Natural killer cell (primary cell): ENCODE measurements around the gene DBT. TPM values are rescaled to one million over a fixed set of nuclear protein-coding genes. Genes with fewer than 3 reads are reported as not detected.
A peak's percentile ranks its signal among the peaks of the same experiment; 100 is the strongest.

Source experiments
- ATAC-seq, 3 donors: fragments of 150-1000 bp in 2 of 3; fragments of 200-7000 bp in 1 of 3; cut with Tn5 transposase; 1 replicate in 1 of 3; 2 replicates in 2 of 3; pipeline ENCODE4 v1.10.0; 2021; ENCODE audit warnings: mild to moderate bottlenecking in 2 of 3, moderate library complexity in 2 of 3
- DNase-seq, 2 donors: peaks; one replicate each; pipeline versions ENCODE4 v3.0.0 to v3.0.0-alpha.2; 2013 to 2021; ENCODE audit warnings: mixed read lengths in 1 of 2
- H3K27ac ChIP-seq: one replicate; pipeline ENCODE4 v1.5.1; 2013; ENCODE audit warnings: mild to moderate bottlenecking, low read length
- H3K27me3 ChIP-seq: one replicate; pipeline ENCODE4 v1.6.1; 2013; ENCODE audit warnings: low read length; ENCODE audit not compliant: control insufficient read depth, insufficient read depth
- H3K36me3 ChIP-seq: one replicate; pipeline ENCODE4 v1.6.1; 2013; ENCODE audit warnings: low read length; ENCODE audit not compliant: control insufficient read depth, insufficient read depth
- H3K4me1 ChIP-seq: one replicate; pipeline ENCODE4 v1.6.1; 2013; ENCODE audit warnings: low read length; ENCODE audit not compliant: control insufficient read depth, insufficient read depth
- H3K4me3 ChIP-seq: one replicate; pipeline ENCODE4 v1.5.1; 2013; ENCODE audit warnings: low read length
- H3K9me3 ChIP-seq: one replicate; pipeline ENCODE4 v1.6.1; 2013; ENCODE audit warnings: low read length; ENCODE audit not compliant: control insufficient read depth, insufficient read depth
- H3K27ac Mint-ChIP-seq, 2 donors: one replicate each; pipeline ENCODE4 v1.8.0; 2022; ENCODE audit warnings: mild to moderate bottlenecking in 2 of 2, mixed read lengths in 2 of 2, moderate library complexity in 1 of 2
- H3K27me3 Mint-ChIP-seq, 2 donors: one replicate each; pipeline ENCODE4 v1.8.0; 2022; ENCODE audit warnings: low read depth in 2 of 2, mixed read lengths in 2 of 2
- H3K36me3 Mint-ChIP-seq: one replicate; pipeline ENCODE4 v1.8.0; 2022; ENCODE audit warnings: mixed read lengths
- H3K4me1 Mint-ChIP-seq, 2 donors: one replicate each; pipeline ENCODE4 v1.8.0; 2022; ENCODE audit warnings: mixed read lengths in 2 of 2
- H3K4me3 Mint-ChIP-seq: one replicate; pipeline ENCODE4 v1.8.0; 2022; ENCODE audit warnings: mild to moderate bottlenecking, moderate library complexity, mixed read lengths
- H3K9me3 Mint-ChIP-seq, 2 donors: one replicate each; pipeline ENCODE4 v1.8.0; 2022; ENCODE audit warnings: mixed read lengths in 2 of 2
- WGBS: methylation state at CpG from one replicate; pipeline ENCODE4 v1.1.7; 2013; ENCODE audit warnings: missing lambda C conversion rate; ENCODE audit not compliant: insufficient coverage; 5-methylcytosine and 5-hydroxymethylcytosine counted together
- intact Hi-C: fragments of 100-400 bp; cut with micrococcal nuclease; formaldehyde crosslinking; loops from one replicate; pipeline ENCODE4 v1.14.2; 2022
- total RNA-seq, 4 donors: library from RNA; stranded (reverse); fragments of 120-200 nt in 1 of 4; gene quantifications; one replicate each; pipeline versions ENCODE4 v1.2.3 to v1.2.4, GENCODE V29; 2013 to 2022
- TF ChIP-seq, protein P1 (sequence below): fragments of 200-600 bp; IDR thresholded peaks from one replicate; pipeline ENCODE4 v1.8.0; 2022; ENCODE audit warnings: antibody characterized with exemption

DBT gene
- total RNA-seq, 3 donors from 2014 or later (not counting 1 experiment from before 2014, with no cell fraction given), result 9.9 to 11.5 (median 10.2) TPM

- Mint-ChIP-seq H3K27me3 (no peaks in the 10 kb centered on the region), H3K27ac (no peak overlapping the region), H3K9me3 (no peaks in the 10 kb centered on the region), H3K4me3 (no peak overlapping the region), H3K4me1 (no peaks in the 10 kb centered on the region), H3K36me3 (no peaks in the 10 kb centered on the region)
- Histone ChIP-seq H3K27me3 (no peaks in the 10 kb centered on the region), H3K4me3 (no peak overlapping the region), H3K36me3 (no peaks in the 10 kb centered on the region), H3K27ac (no peak overlapping the region), H3K4me1 (no peaks in the 10 kb centered on the region), H3K9me3 (no peaks in the 10 kb centered on the region)
- WGBS, result 89% methylated on average over 5 of the region's 5 CpGs
- intact Hi-C loops, result no loop called here
- no peak for DNase-seq
- TF ChIP-seq, protein P1, sequence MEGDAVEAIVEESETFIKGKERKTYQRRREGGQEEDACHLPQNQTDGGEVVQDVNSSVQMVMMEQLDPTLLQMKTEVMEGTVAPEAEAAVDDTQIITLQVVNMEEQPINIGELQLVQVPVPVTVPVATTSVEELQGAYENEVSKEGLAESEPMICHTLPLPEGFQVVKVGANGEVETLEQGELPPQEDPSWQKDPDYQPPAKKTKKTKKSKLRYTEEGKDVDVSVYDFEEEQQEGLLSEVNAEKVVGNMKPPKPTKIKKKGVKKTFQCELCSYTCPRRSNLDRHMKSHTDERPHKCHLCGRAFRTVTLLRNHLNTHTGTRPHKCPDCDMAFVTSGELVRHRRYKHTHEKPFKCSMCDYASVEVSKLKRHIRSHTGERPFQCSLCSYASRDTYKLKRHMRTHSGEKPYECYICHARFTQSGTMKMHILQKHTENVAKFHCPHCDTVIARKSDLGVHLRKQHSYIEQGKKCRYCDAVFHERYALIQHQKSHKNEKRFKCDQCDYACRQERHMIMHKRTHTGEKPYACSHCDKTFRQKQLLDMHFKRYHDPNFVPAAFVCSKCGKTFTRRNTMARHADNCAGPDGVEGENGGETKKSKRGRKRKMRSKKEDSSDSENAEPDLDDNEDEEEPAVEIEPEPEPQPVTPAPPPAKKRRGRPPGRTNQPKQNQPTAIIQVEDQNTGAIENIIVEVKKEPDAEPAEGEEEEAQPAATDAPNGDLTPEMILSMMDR, result no peak
- ATAC-seq, result no peak
These were observed 84.9 kb downstream of the DBT start for GRCh38 chr1:100164702-100165101.

GRCh38 chr1:100164216-100164615, 85.4 kb downstream of the DBT start:
- DNase-seq (no peak), ATAC-seq (no peak)
- H3K36me3 ChIP-seq, result no peaks in the 10 kb centered on the region
- H3K36me3 Mint-ChIP-seq, result no peaks in the 10 kb centered on the region
- H3K4me3 Mint-ChIP-seq, result no peak overlapping the region
- H3K4me3 ChIP-seq, result no peak overlapping the region
- no peaks in the 10 kb centered on the region for H3K27me3 ChIP-seq
- H3K27ac ChIP-seq, result no peak overlapping the region
- no peaks in the 10 kb centered on the region for H3K4me1 Mint-ChIP-seq
- TF ChIP-seq, protein P1, result no peak
- no peaks in the 10 kb centered on the region for H3K9me3 ChIP-seq
- H3K27ac Mint-ChIP-seq, result no peak overlapping the region
- H3K27me3 Mint-ChIP-seq, result no peaks in the 10 kb centered on the region
- WGBS, result 95% methylated on average over 1 of the region's 2 CpGs
- no peaks in the 10 kb centered on the region for H3K9me3 Mint-ChIP-seq
- no peaks in the 10 kb centered on the region for H3K4me1 ChIP-seq
- intact Hi-C loops, result no loop called here

DNA sequence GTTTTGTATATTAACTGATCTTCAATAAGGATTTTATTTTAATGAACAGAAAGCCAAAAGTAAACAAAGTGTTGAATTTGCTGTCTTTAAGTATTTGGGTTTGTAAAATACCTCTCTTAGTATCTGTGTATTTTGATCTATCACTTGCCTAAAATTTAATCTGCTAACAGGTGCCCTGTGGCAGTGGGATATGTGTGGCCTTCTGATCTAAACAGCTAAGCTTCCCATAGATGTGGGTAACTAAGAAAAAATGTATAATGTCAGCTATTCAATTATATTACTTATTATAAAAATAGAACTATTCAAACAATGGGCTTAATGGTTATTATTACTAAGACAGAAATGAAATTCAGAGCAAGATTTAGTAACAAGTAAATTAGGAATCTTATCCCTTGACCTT, 86.8 kb downstream of the DBT start:
- Histone ChIP-seq H3K4me3 (no peak overlapping the region), H3K27ac (no peak overlapping the region), H3K27me3 (no peaks in the 10 kb centered on the region), H3K9me3 (no peaks in the 10 kb centered on the region), H3K36me3 (no peaks in the 10 kb centered on the region), H3K4me1 (no peaks in the 10 kb centered on the region)
- DNase-seq, result no peak
- no peak overlapping the region for H3K4me3 Mint-ChIP-seq
- H3K9me3 Mint-ChIP-seq, result no peaks in the 10 kb centered on the region
- no peak overlapping the region for H3K27ac Mint-ChIP-seq
- intact Hi-C loops, result no loop called here
- TF ChIP-seq, protein P1, result no peak
- H3K4me1 Mint-ChIP-seq, result no peaks in the 10 kb centered on the region
- ATAC-seq, result no peak
- H3K27me3 Mint-ChIP-seq, result no peaks in the 10 kb centered on the region
- H3K36me3 Mint-ChIP-seq, result no peaks in the 10 kb centered on the region

GRCh38 chr1:100152271-100152670, 97.4 kb downstream of the DBT start:
- H3K27ac Mint-ChIP-seq, result peak overlapping the region in 1 of 2 donors; percentile 15
- Histone ChIP-seq H3K36me3 (peaks cover 28% of the 10 kb centered on the region), H3K27ac (no peak overlapping the region), H3K4me1 (no peaks in the 10 kb centered on the region), H3K9me3 (no peaks in the 10 kb centered on the region), H3K27me3 (no peaks in the 10 kb centered on the region), H3K4me3 (no peak overlapping the region)
- H3K9me3 Mint-ChIP-seq, result no peaks in the 10 kb centered on the region
- ATAC-seq, result no peak
- DNase-seq, result no peak
- peaks cover 0 to 8% of the 10 kb centered on the region in 2 donors for H3K4me1 Mint-ChIP-seq
- H3K36me3 Mint-ChIP-seq, result no peaks in the 10 kb centered on the region
- WGBS, result no CpG with 5 or more reads among the region's 4 CpGs
- intact Hi-C loops, result no loop called here
- no peaks in the 10 kb centered on the region for H3K27me3 Mint-ChIP-seq
- H3K4me3 Mint-ChIP-seq, result no peak overlapping the region
- TF ChIP-seq, protein P1, result no peak
